Measurements from ENCODE around the gene KLF8.
"Not testable (repeated sequence)": the region's sequence is repeated elsewhere in the genome, so short reads cannot be mapped to it uniquely, and the experiment has no call there.

Gene KLF8

GRCh38 chrX:56232221-56233082 lies at the start of gene KLF8:
Gene KLF8, plus strand, starts transcription at chrX:56232356. Its CDS starts 979 bp downstream, at chrX:56233335.
- no peak for TF ChIP-seq CTCF (IDR thresholded peaks at IDR 0.05; ENCODE audit: low read depth, low read length, missing control alignments)
- DNase-seq (ENCODE audit: extremely low read depth, low read depth), result no peak
- no peak within 1 kb of the TSS for H3K4me3 ChIP-seq (replicated peaks; ENCODE audit: low read depth, low read length)

GRCh38 chrX:56206945-56207344 lies 25.2 kb upstream of the KLF8 start:
- not testable (repeated sequence) for H3K4me3 ChIP-seq (replicated peaks; ENCODE audit: low read depth, low read length); DNase-seq (ENCODE audit: extremely low read depth, low read depth)

- no peak for TF ChIP-seq CTCF (IDR thresholded peaks at IDR 0.05; ENCODE audit: low read depth, low read length, missing control alignments)
- no peak overlapping the region for H3K4me3 ChIP-seq (replicated peaks; ENCODE audit: low read depth, low read length)
- DNase-seq (ENCODE audit: extremely low read depth, low read depth), result no peak
These were observed 20.5 kb upstream of the KLF8 start for GRCh38 chrX:56211701-56212100.

- TF ChIP-seq CTCF (IDR thresholded peaks at IDR 0.05; ENCODE audit: low read depth, low read length, missing control alignments), result no peak
- H3K4me3 ChIP-seq (replicated peaks; ENCODE audit: low read depth, low read length), result no peak overlapping the region
- DNase-seq (ENCODE audit: extremely low read depth, low read depth), result no peak
These were observed 15.8 kb upstream of the KLF8 start for GRCh38 chrX:56216332-56216731.

GRCh38 chrX:56219700-56220099 lies 12.5 kb upstream of the KLF8 start:
- DNase-seq (ENCODE audit: extremely low read depth, low read depth), result no peak
- no peak for TF ChIP-seq CTCF (IDR thresholded peaks at IDR 0.05; ENCODE audit: low read depth, low read length, missing control alignments)
- no peak overlapping the region for H3K4me3 ChIP-seq (replicated peaks; ENCODE audit: low read depth, low read length)

GRCh38 chrX:56221101-56221500 lies 11.1 kb upstream of the KLF8 start:
- H3K4me3 ChIP-seq (replicated peaks; ENCODE audit: low read depth, low read length), result no peak overlapping the region
- no peak for DNase-seq (ENCODE audit: extremely low read depth, low read depth)
- TF ChIP-seq CTCF (IDR thresholded peaks at IDR 0.05; ENCODE audit: low read depth, low read length, missing control alignments), result no peak

- no peak for TF ChIP-seq CTCF (IDR thresholded peaks at IDR 0.05; ENCODE audit: low read depth, low read length, missing control alignments)
- no peak overlapping the region for H3K4me3 ChIP-seq (replicated peaks; ENCODE audit: low read depth, low read length)
These were observed 9.6 kb upstream of the KLF8 start for GRCh38 chrX:56222473-56223000.

More at GRCh38 chrX:56222473-56223000, 9.6 kb upstream of the KLF8 start:
- no peak for DNase-seq (ENCODE audit: extremely low read depth, low read depth)
